ENCODE results near the gene PTPRN2.

DNA sequence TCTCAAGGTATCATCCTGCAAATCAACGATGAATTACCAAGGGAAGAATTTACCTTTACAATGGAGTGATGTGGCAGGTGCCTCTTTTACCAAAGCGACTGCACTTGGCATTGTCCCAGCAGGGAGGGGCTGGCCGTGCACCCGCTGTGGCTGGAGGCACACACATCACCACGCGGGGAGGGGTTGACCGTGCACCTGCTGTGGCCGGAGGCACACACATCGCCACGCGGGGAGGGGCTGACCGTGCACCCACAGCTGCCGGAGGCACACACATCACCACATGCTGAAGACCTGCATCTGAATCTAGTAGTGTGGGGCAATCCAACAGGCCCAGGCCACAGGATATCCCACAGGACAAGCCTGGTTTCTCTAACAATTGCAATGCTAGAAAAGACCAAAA lies 757.3 kb downstream of the PTPRN2 start:
- TF ChIP-seq, protein P1, sequence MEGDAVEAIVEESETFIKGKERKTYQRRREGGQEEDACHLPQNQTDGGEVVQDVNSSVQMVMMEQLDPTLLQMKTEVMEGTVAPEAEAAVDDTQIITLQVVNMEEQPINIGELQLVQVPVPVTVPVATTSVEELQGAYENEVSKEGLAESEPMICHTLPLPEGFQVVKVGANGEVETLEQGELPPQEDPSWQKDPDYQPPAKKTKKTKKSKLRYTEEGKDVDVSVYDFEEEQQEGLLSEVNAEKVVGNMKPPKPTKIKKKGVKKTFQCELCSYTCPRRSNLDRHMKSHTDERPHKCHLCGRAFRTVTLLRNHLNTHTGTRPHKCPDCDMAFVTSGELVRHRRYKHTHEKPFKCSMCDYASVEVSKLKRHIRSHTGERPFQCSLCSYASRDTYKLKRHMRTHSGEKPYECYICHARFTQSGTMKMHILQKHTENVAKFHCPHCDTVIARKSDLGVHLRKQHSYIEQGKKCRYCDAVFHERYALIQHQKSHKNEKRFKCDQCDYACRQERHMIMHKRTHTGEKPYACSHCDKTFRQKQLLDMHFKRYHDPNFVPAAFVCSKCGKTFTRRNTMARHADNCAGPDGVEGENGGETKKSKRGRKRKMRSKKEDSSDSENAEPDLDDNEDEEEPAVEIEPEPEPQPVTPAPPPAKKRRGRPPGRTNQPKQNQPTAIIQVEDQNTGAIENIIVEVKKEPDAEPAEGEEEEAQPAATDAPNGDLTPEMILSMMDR (conservative IDR thresholded peaks at IDR 0.05; ENCODE audit: low read depth, low read length), result no peak
- no peak for TF ChIP-seq EZH2 (IDR thresholded peaks at IDR 0.05; ENCODE audit: borderline replicate concordance, low read depth, low read length, poor library complexity, severe bottlenecking)

Data from A673 (cell line).